Measurements from ENCODE around the gene ADORA3.

ADORA3 gene

DNA sequence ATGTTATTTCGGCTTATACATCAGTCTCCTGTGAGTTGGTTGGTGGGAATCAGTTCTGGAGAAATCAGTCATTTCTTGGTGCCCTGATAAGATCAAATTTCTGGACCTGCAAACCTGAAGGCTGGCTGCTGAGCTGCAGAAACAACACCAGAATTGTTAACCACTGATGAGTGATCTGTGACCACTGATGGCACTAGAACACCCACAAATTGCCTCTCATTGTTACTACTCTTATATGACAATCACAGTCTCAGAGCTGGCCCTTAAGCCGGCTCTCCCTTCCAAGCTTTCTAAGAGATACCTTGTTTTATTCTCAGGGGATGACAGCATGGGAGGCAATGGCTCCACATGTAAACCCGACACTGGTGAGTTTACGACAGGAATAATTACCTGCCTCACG is 27.7 kb downstream of the ADORA3 start:
- no peak for DNase-seq (ENCODE audit: low spot score)

DNA sequence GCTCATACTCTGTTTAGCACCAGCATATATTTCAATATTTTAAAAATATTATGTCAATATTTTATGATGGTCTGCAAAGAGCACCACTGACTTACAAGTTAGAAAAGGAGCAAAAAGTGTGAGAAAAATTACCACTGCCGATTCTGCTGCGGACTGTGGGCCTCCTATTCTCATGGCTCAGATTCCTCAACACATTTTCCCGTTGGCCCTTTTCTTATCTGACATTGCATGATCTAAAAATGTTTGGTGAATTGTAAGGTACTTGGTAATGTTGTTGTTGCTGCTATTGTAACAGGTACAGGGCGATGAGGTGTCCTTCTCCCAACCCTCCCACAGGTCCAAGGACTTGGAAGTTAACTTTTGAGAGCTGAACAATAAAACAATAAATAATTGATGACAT is 28.9 kb downstream of the ADORA3 start:
- DNase-seq (ENCODE audit: low spot score) = no peak

DNA sequence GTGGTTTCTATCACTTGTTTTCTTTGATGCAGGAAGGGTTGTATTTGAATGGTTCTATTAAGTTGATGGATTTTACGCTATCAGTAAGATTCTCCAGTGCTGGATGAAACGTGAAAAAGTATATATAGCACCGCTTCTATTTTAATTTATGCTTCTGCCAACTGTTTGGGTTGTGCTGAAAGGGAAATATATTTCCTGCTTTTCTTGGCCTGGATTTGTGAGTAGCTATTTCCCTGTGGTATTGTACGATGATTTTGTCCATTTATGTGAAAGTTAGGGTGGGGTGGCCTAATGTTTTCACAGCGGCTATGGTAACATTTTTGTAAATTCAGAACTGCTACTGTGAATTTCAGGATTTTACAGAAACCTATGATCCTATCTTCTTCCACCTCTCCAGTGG is 29.3 kb downstream of the ADORA3 start:
- no peak for DNase-seq (ENCODE audit: low spot score)

DNA sequence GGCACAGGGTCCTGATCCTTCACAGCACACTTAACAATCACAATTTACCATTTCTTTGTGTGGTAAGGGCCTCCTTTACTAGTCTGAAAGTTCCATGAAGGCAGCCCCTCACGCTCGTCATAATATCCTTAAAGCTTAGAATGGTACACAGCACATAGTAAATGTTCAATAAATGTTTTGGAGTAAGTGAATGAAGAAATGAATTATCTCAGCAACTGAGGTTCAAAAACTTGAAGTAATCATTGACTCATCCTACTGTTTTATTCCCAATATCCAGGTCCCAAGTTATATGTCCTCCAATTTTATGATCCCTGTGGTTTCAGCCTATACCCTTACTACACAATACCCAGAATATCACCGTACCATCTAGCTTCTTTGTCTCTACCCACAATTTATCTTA is 31.9 kb downstream of the ADORA3 start:
- no peak for DNase-seq (ENCODE audit: low spot score)

DNA sequence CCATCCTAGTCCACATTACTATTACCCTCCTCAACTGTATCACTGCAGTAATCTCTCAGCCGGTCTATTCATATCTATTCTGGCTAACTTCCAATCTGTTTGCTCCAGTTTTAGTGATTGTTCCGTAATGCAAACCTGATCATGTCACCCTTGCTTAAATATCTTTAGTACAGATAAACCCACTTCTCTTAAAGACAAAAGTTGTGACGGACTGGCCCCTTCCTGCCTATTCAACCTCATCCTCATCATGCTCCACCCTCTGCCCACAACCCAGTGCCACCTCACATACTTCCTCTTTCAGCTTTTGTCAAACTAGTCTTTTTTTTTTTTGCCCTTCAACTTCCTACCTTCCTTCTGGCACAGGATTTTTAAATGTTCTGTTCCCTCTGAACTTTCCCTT is 32.4 kb downstream of the ADORA3 start:
- no peak for DNase-seq (ENCODE audit: low spot score)

DNA sequence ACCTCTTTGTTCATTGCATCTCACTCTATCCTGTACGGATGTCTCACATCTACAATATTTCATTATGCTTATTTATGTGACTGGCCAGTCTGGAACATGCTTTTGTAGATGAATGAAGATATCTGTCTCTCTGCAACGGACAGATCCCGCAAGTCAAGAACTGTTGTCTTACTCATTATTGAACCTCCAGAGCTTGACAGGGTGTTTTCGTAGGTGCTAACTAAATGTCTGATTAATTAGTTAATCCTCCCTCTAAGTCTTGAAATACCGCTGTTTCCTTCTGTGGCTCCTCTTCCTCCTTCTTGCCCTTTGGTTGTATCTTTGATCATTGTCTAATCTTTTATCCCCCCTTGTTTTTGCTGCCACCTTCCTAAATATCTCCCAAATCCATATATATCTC is 32.8 kb downstream of the ADORA3 start:
- no peak for DNase-seq (ENCODE audit: low spot score)

DNA sequence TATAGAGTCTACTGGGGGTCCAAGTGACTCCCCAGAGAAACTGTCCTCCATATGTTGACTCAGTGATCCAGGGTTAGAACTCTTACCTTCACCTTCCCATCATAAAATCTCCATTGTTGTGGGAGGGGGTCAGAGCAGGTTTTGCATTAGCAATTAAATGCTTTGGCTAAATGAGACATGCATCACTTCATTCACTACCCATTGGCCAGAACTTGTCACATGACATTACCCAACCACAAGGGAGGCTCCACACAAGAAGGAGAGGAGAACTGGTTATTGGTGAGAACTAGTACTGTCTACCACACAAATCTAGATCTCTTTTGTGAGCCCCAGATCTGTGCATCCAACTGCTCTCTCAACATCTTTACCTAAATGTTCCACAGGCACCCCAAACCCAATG is 33.9 kb downstream of the ADORA3 start:
- no peak for DNase-seq (ENCODE audit: low spot score)

DNA sequence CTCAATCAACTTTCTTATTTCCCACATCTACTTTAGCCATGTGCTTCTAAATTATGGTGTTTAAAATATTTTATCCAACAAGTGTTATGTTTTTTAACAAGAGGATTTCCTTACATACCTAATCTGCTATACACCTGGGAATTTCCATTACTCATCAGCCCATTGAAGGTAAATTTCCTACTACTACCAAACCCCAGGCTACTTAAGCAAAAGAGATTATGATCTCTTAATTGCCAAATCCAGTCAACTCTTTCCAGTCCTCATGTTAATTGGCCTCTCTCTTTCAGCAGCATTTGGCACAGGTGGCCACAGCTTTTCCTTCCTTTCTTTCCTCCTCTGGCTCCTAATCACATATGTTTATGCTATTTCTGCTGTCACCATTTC is 34.7 kb downstream of the ADORA3 start:
- no peak for DNase-seq (ENCODE audit: low spot score)

DNA sequence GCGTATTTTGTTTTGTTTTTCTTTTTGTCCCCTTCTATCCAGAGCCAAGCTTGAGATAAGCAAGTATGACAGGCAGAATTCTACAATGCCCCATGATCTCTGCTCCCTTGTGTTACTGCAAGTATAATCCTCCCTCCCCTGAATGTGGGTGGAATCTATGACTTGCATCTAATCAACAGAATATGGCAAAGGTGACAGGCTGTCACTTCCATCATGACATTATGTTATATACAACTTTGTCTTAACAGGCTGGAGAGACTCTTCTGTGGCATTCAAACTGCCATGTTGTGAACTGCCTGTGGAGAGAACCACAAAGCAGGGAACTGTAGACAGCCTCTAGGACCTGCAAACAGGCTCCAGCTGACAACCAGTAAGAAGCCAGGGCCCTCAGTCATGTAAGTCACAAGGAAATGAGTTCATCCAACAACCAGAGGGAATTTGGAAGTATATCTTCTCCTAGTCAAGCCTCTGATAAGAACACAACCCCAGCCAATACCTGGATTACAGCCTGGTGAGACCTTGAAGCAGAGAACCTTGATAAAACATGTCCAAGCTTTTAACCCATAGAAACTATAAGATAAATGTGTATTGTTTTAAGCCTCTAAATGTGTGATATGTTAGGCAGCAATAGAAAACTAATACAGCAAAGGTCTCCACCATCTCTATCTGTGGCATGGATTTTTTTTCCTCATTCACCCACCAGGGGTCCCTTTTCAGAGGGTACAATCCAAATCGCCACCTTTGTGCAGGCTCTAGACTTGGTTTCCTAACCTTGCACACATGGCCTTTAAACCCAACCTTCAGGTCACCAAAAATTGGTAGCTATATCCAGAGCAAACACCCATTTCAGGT is 35.3 kb downstream of the ADORA3 start:
- no peak for DNase-seq (ENCODE audit: low spot score)

DNA sequence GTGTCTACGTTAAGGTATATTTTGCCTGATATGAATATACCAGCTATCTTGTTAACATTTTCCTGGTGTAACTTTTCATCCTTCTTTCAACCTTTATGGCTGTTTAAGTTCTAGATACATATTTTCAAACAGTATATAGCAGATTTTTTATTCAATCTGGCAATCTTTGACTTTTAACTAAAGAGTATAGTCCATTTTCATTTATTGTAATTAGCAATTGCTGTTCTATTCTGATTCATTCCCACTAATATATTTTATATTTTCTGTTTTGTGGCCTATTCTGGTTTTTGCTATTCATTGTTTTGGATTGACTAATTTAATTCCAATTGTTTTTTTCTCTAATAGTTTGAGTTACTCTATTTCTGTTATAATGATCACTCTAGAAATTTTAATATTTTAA is 37.0 kb downstream of the ADORA3 start:
- no peak for DNase-seq (ENCODE audit: low spot score)

DNA sequence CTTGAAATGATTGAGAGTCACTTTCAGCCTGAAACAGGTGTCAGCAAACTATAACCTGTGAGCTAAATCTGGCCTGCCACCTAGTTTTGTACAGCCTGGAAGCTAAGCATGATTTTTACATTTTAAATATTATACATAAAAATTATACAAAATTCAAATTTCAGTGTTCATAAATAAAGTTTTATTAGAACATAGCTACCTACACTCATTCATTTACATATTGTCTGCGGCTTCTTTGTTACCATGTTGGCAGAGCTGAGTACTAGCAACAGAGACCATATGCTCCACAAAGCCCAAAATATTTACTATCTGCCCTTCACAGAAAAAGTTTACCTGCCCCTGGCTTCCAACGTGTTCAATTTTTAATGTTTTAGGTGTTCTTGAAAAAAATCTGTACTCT is 37.7 kb downstream of the ADORA3 start:
- no peak for DNase-seq (ENCODE audit: low spot score)

DNA sequence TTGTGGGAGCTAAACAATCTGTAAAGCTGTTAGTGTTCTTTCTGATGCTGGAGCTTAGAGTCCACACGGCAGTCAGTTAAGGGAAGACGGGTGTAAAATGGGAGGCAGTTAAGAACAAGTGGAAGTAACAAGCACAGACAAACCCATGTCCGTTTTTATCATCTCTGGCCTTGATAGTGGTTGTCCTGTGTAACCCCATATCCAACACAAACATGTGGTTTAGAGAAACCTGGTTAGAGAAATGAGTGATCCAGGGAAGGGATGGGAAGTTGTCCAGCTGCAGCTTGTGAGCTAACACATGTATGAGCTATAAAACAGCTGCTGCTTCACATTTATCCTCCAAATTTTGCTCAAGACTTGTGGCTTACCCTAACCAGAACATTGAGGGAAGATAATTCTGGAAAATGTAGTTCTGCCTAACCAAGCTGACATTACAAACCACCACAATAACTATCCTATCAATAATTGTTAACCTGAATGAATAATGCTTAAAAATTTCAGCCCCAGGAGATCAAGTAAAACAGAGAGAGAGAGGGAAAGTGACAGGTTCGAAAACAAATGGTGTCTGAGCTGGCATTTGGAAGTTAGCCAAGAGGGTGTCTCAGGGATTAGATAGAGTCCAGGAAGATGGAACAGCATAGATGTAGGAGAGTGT is 40.3 kb downstream of the ADORA3 start:
- DNase-seq (ENCODE audit: low spot score) = peak; percentile 45

DNA sequence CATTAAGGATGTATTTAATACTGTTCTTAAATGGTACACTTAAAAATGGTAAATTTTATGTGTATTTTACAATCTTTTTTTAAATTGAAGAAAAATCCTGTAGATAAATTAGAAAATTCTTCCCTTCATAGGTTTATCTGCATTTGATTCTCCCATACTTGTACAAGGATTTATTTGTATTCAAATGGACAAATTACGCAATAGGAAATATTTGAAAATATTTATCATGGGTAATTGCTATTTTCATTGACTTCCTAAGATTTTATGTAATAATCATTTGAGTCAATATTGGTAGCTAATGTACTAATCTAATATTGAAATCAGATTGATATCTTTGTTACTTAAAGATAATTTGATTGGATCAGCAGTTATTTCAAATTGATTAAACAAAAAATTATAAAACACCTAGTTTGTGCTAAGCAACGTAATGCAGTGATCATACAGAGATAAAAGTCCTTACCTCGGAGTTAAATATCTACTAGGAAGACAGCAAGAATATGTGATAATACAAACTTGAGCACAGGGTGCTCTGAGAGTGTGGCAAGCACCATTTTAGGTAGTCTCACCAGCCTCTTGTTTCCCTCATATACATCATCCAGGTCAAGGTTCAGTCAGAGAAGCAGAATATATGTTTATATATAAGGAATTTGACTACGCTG is 40.9 kb downstream of the ADORA3 start:
- DNase-seq (ENCODE audit: low spot score) = no peak

DNA sequence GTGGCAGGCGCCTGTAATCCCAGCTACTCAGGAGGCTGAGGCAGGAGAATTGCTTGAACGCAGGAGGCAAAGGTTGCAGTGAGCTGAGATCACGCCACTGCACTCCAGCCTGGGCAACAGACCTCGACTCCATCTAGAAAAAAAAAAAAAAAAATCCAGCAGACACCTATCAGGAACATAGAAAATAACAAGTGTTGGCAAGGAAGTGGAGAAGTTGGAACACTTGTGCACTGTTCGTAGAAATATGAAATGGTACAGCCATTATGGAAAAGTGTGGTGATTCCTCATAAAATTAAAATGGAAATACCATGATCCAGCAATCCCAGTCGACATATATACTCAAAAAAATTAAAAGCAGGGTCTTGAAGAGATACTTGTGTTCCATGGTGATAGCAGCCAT is 41.7 kb downstream of the ADORA3 start:
- DNase-seq (ENCODE audit: low spot score) = no peak

DNA sequence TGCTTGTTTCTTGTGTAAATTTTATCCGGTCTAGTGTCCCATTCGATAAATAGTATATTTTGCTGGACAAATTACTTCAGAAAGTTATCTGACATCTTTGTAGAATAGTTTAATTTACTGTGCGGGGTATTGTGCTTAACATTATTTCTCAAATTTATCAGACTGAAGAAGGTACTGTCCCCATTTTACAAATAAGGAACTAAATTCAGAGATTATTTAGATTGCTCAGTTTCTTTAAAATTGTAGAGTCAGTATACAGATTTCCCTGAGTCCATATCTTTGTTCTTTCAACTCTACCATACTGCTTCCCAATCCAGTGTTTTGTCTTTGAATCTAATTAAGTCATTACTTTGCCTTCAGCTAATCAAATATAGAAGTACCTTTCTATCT is 47.8 kb downstream of the ADORA3 start:
- no peak for DNase-seq (ENCODE audit: low spot score)

DNA sequence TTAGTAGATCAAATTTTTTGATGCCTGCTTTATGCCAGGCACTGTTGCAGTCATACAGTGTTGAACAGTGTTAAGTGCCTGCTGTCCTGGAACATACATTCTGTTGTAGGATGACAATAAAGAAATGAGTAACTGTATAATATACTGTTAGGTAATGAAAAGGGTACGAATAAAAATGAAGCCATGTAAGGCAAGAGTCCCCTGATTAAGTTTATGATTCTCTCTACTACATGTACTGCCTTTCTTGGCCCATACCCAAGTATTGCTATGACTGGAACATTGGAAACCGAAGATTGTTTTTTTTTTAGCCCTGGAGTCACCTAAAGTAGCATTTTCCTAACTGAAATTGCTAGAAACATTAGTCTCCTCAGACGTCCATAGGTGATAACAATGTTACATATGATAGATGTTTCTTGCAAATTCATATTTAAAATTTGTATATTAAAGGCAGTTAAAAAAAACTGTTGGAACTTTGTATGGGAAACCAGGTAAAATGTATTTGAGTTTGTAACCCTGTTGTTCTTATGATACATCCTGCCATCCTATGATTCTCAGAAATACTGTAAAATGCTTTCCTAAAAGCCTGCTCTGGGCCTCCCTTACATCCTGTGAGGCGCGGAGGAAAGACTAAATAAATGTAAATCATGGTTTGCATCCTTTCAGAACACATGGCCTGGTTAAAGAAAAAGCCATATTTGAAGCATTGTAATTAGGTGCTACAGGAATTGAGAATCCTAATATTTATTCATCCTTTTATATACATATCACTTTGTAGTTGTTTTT is 48.4 kb downstream of the ADORA3 start:
- no peak for DNase-seq (ENCODE audit: low spot score)

DNA sequence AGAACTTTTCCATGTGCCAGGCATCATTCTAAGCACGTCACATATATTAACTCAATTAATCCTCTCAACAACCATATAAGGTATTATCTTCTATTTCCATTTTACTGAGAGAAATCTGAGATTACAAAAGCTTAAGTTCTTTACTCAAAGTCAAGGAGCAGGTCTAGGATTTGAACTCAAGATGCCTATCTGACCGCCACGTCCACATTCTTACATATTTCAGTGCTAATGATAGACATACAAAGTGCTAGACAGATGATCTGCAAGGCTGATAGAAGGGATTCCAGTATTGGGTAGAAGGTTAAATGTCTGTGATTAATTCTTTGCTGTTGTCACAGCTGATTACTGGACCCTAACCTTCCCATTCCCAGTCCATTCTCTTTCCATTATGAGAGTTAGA is 49.7 kb downstream of the ADORA3 start:
- DNase-seq (ENCODE audit: low spot score) = no peak

DNA sequence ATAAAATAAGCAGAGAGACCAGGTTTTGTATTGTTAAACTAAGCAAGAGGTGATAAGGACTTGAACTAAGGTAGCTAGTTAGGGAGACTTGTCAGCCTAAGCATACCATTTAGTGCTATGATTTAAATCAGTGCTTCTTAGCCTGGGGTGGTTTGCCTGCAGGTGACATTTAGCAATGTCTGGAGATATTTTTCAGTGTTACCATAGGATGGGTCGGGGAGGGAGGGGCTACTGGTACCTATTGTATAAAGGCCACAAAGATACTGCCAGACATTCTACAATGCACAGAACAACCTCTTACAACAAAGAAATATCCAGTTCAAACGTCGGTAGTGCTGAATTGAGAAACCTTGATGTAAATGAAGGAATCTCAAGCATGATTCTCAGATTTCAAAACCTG is 50.9 kb downstream of the ADORA3 start:
- DNase-seq (ENCODE audit: low spot score) = no peak

DNA sequence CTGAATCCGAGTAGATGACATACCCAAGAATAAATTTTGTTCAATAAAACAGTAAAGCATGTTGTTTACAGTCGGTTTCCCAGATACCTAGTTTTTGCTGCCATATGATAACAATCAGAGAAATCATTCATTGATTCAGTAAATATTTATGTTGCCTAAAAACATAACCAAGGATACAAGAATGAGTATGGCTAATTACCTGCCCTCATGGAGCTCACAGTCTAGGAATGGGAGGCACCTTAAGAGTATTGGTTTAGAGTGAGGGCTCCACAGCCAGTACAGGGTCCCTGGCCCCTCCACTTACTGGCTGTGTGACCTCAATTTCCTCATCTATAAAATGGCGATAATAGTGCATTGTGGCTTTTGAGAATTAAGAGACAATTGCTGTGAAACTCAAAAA is 53.2 kb downstream of the ADORA3 start:
- no peak for DNase-seq (ENCODE audit: low spot score)

DNA sequence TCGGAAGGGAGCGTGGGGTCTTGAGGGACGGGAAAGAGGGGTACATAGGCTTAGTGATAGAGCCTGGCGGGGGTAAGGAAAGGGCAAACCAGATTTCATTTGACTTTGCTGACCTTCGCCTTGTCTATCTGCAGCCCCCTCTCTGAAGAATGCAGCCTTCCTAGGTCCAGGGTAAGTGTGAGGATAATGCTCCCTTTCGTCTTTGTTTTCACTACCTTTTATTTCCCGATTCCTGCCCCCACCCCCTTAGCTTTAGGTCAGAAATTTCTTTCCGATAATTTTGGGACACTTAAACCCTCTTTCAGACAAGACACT is 53.8 kb downstream of the ADORA3 start:
- DNase-seq (ENCODE audit: low spot score) = no peak
